Stomach (tissue), 9 donors: ENCODE results near the gene SND1. TPM values are rescaled to one million over a fixed set of nuclear protein-coding genes. Genes with fewer than 3 reads are reported as not detected.
A peak's percentile ranks its signal among the peaks of the same experiment; 100 is the strongest.

ENCODE experiments used
- DNase-seq, 2 donors: peaks; one replicate each; pipeline versions ENCODE4 v3.0.0 to v3.0.0-alpha.2; 2013 to 2019
- H3K27ac ChIP-seq, 5 donors: fragments of 200-600 bp in 4 of 5; sonication (generic) in 4 of 5; one replicate each; pipeline ENCODE4 v1.5.1; 2013 to 2019; ENCODE audit warnings: mild to moderate bottlenecking in 1 of 5, moderate library complexity in 1 of 5
- H3K27me3 ChIP-seq, 3 donors: fragments of 200-600 bp; sonication (generic); one replicate each; pipeline ENCODE4 v1.5.1; 2017 to 2019; ENCODE audit warnings: mixed run types in 1 of 3
- H3K36me3 ChIP-seq, 4 donors: fragments of 200-600 bp; sonication (generic); 1 replicate in 3 of 4; 2 replicates in 1 of 4; pipeline ENCODE4 v1.5.1; 2016 to 2019
- H3K4me1 ChIP-seq, 4 donors: fragments of 200-600 bp; sonication (generic); one replicate each; pipeline ENCODE4 v1.5.1; 2016 to 2019
- H3K4me3 ChIP-seq, 4 donors: fragments of 200-600 bp; sonication (generic) in 3 of 4; one replicate each; pipeline ENCODE4 v1.5.1; 2016 to 2019; ENCODE audit warnings: mild to moderate bottlenecking in 1 of 4
- H3K9me3 ChIP-seq, 4 donors: fragments of 200-600 bp; sonication (generic); one replicate each; pipeline ENCODE4 v1.5.1; 2016 to 2019
- CTCF ChIP-seq, 7 experiments: fragments of 450-650 bp in 4 of 7; fragments of 200-600 bp in 3 of 7; sonication (generic) in 3 of 7; IDR thresholded peaks; one replicate each; pipeline ENCODE4 v1.5.1; 2016 to 2019; ENCODE audit warnings: antibody characterized with exemption in 7 of 7, control low read depth in 2 of 7, mild to moderate bottlenecking in 1 of 7
- EP300 ChIP-seq: sonication (generic); formaldehyde crosslinking; IDR thresholded peaks from one replicate; pipeline ENCODE4 v1.6.1; 2017; ENCODE audit warnings: antibody characterized with exemption
- POLR2A ChIP-seq, 4 donors: fragments of 450-650 bp; IDR thresholded peaks; one replicate each; pipeline ENCODE4 v1.6.1; 2016; ENCODE audit warnings: antibody characterized with exemption in 4 of 4, control low read depth in 2 of 4, mild to moderate bottlenecking in 1 of 4, moderate library complexity in 1 of 4
- POLR2AphosphoS5 ChIP-seq, 3 donors: sonication (generic); formaldehyde crosslinking; IDR thresholded peaks; one replicate each; pipeline ENCODE4 v1.6.1; 2016; ENCODE audit warnings: antibody characterized with exemption in 3 of 3
- WGBS, 5 donors: extraction: QIAGEN DNeasy Blood & Tissue Kit in 3 of 5; methylation state at CpG; one replicate each; pipeline versions ENCODE4 v1.1.5 to v1.1.7; 2013 to 2018; 5-methylcytosine and 5-hydroxymethylcytosine counted together
- intact Hi-C: fragments of 100-400 bp; cut with DNase I; formaldehyde crosslinking; loops from one replicate; pipeline ENCODE4 v1.15.1; 2023; ENCODE audit warnings: low total_unique reads
- polyA plus RNA-seq, 3 donors: library from polyadenylated mRNA; stranded (reverse); fragments of 200-250 nt; gene quantifications; one replicate each; pipeline ENCODE4 v1.2.3, GENCODE V29; 2013
- total RNA-seq, 5 donors: library from RNA; depleted of rRNA; stranded (reverse); fragments of >200 nt; gene quantifications; one replicate each; pipeline versions ENCODE4 v1.1.0 to v1.2.3, GENCODE V29; 2014 to 2016
- donor health status: healthy with polysubstance abuse.
- donor health status: Bipolar disorder and iron deficiency.
- donor health status: healthy.

The SND1 gene
- total and polyA plus RNA-seq, 8 donors: 63.3 to 799 (median 126) TPM

DNA sequence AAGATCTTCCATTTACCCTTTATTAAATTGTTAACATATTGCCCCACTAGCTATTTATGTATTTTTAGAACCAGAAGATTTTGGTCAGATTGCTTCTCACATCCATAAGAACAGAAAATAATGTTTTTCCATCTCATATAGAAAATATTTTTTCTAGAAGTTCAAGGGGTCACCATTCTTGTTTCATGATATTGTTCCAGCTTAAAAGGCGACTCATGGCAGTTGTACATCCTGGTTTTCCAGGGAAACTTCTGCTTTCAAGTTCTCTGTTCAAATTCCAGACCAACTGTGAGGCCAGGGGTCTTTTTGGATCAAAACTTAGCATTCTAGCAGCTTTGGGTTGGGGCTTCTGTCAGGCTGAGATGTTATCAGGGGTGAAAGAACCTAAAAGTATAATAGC, 294.9 kb downstream of the SND1 start:
- WGBS, 5 donors: 86 to 97% (median 95%) methylated on average over 1 of the region's 1 CpG
- TF ChIP-seq POLR2A (IDR thresholded peaks at IDR 0.05) (no peak), EP300 (no peak), CTCF (IDR thresholded peaks at IDR 0.05) (no peak), POLR2AphosphoS5 (IDR thresholded peaks at IDR 0.05) (no peak)
- Histone ChIP-seq H3K4me1 (peaks cover 0 to 26% (median 9%) of the 10 kb centered on the region in 4 donors), H3K27me3 (no peaks in the 10 kb centered on the region), H3K4me3 (no peak overlapping the region), H3K9me3 (no peaks in the 10 kb centered on the region), H3K27ac (no peak overlapping the region), H3K36me3 (peaks cover 0 to 8% (median 5%) of the 10 kb centered on the region in 4 donors)
- intact Hi-C loops: no loop called here
- DNase-seq: no peak

DNA sequence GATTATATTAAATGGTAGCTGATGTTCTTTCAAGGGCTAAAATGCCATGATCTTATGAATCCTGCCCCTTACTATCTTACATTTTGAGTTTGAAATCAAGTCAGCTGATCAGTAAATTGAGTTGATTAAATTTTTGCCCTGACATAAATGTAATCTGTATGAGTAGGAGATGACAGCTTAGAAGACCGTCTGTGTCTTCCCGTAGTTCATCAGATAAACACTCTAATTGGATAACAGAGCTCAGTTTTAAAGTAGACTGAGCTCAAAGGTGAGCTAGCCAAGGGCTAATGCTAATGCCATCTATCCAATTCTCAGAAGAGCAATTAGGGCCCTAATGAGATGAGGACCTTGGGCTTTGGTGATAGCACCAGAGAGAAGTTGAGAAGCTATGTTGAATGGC, 296.3 kb downstream of the SND1 start:
- intact Hi-C loops: no loop called here
- no peaks in the 10 kb centered on the region for H3K9me3 ChIP-seq
- peaks cover 0 to 26% (median 9%) of the 10 kb centered on the region in 4 donors for H3K4me1 ChIP-seq
- H3K27me3 ChIP-seq: no peaks in the 10 kb centered on the region
- no peak overlapping the region for H3K4me3 ChIP-seq
- no peak overlapping the region for H3K27ac ChIP-seq
- WGBS, 5 donors: 87 to 100% (median 94%) methylated on average over 2 of the region's 2 CpGs
- no peak for DNase-seq
- TF ChIP-seq EP300 (no peak), POLR2AphosphoS5 (IDR thresholded peaks at IDR 0.05) (no peak), CTCF (IDR thresholded peaks at IDR 0.05) (no peak), POLR2A (IDR thresholded peaks at IDR 0.05) (no peak)
- peaks cover 0 to 10% (median 3%) of the 10 kb centered on the region in 4 donors for H3K36me3 ChIP-seq

- no peaks in the 10 kb centered on the region for H3K9me3 ChIP-seq
- WGBS, 5 donors: 92 to 100% (median 97%) methylated on average over 2 of the region's 2 CpGs
- DNase-seq: no peak
- H3K27me3 ChIP-seq: no peaks in the 10 kb centered on the region
- TF ChIP-seq CTCF (IDR thresholded peaks at IDR 0.05) (no peak), POLR2A (IDR thresholded peaks at IDR 0.05) (no peak), EP300 (no peak), POLR2AphosphoS5 (IDR thresholded peaks at IDR 0.05) (no peak)
- intact Hi-C loops: no loop called here
- H3K4me3 ChIP-seq: no peak overlapping the region
- H3K36me3 ChIP-seq: peaks cover 0 to 6% (median 2%) of the 10 kb centered on the region in 4 donors
- H3K27ac ChIP-seq: no peak overlapping the region
- H3K4me1 ChIP-seq: peaks cover 0 to 25% (median 12%) of the 10 kb centered on the region in 4 donors
Measured at GRCh38 chr7:127948930-127949329, 296.9 kb downstream of the SND1 start.

DNA sequence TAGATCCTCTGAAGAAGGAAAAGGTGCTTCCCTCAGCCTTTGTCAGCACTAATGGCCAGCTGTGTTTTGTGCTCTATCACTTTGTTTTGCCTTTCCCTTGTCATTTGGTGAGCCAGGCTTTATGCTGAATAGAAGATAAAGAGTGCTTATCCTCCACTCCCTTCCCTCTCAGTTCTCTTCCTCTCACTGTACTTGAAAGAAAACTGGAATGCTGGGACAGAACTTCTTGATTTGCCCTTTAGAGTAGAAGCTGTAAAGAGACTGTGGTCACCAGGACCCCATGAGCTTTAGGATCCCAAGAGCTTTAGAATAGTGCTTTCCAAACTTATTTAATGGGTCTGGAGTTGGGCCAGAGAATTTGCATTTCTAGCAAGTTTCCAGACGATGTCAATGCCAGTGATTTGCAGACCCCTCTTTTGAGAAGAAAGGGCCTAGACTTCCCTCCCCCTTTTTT, 297.8 kb downstream of the SND1 start:
- TF ChIP-seq POLR2AphosphoS5 (IDR thresholded peaks at IDR 0.05) (no peak), CTCF (IDR thresholded peaks at IDR 0.05) (no peak), EP300 (no peak), POLR2A (IDR thresholded peaks at IDR 0.05) (no peak)
- intact Hi-C loops: no loop called here
- Histone ChIP-seq H3K9me3 (no peaks in the 10 kb centered on the region), H3K4me3 (no peak overlapping the region), H3K4me1 (peaks cover 3 to 25% (median 15%) of the 10 kb centered on the region in 4 donors), H3K36me3 (peaks cover 0 to 8% (median 2%) of the 10 kb centered on the region in 4 donors), H3K27me3 (no peaks in the 10 kb centered on the region), H3K27ac (no peak overlapping the region)
- 67 to 95% (median 80%) methylated on average over 1 of the region's 1 CpG for WGBS, 5 donors
- DNase-seq: peak in 1 of 2 donors; percentile 11
